GM11168 (cell line): ENCODE measurements around the gene PHLDA3.

ENCODE experiments used
- in situ Hi-C: fragments of 300-500 bp; cut with MboI; formaldehyde crosslinking; loops from one replicate; pipeline ENCODE4 v1.12.0; 2022; ENCODE audit warnings: low sequenced_read_pairs; ENCODE audit not compliant: unreplicated experiment

The PHLDA3 gene

DNA sequence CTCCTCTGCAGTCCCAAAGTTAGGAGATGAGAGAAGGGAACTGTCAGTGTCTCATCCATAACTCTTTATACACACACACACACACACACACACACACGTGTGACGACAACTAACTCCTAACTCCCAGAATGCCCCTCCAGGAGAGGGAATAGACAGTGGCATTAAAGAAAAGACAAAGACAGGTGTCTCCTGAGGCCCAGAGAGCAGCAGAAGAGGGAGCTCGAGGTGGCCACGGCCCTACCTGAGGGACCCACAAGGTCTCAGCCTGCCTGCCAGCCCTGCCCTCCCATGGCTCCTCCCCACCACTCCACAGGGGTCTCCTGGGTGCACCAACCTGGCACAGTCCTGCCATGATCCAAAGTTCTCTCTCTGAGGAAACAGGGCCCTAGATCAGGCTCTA is 1.6 kb upstream of the PHLDA3 start:
- in situ Hi-C loops = loop anchor here (5.0 kb wide), 1 partner anchor 47 kb away; no protein-coding TSS in a partner anchor

DNA sequence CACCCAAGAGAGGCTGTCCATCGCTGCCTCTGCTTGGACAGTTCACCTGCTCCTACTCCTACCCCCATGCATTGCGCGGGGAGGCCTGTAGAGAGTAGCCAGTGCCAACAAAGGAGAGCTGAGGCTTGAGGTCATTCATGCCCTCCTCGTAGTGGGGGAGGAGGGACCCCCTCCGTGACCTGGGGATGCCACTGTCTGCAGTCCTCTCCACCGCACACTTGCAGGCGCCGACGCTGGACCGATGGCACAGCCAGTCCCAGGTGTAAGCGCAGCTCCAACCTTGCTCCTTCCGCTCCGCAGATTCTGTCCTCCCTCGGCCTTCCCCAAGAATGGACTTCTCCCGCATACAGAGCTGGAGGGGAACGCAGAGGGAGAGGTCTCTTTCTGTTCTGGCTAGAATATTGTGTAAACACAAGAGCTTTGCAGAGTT is 672 bp upstream of the PHLDA3 start:
- in situ Hi-C loops = loop anchor here (5.0 kb wide), 1 partner anchor 48 kb away; no protein-coding TSS in a partner anchor

DNA sequence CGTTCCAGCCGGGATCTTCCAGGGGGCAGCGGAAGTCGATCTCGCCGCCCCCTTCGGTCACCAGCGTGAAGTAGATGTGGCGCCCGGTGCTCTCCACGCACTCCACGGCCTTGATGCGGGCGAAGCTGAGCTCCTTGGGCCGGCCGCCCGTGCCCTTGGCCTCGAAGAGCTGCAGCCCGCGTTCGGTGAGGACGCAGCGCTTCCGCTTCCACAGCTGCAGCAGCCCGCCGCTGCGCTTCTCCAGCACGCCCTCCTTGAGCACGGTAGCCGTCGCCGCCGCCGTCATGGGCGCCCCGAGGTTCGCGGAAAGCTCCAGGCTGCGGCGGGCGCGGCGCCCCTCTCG is 516 bp downstream of the PHLDA3 start:
- in situ Hi-C loops = no loop called here

DNA sequence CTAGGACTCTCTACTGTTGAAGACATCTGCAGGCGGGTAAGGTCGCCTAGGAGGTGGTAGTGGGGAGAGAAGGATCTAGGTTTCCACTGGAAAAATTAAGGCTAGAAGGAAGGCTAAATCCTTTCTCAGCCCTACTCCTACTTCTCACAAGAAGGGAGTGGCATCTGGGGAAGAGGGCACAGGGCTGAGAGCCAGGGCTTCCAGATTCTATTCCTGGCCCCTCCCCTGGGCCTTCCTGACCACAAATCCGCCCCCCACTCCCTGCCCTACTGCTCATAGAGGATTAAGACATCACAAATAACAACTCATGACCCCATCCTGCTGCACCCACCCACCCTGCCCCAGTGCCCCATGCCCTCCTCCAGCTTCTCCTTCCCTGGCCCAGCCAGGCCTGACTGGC is 2.5 kb downstream of the PHLDA3 start:
- in situ Hi-C loops = no loop called here

DNA sequence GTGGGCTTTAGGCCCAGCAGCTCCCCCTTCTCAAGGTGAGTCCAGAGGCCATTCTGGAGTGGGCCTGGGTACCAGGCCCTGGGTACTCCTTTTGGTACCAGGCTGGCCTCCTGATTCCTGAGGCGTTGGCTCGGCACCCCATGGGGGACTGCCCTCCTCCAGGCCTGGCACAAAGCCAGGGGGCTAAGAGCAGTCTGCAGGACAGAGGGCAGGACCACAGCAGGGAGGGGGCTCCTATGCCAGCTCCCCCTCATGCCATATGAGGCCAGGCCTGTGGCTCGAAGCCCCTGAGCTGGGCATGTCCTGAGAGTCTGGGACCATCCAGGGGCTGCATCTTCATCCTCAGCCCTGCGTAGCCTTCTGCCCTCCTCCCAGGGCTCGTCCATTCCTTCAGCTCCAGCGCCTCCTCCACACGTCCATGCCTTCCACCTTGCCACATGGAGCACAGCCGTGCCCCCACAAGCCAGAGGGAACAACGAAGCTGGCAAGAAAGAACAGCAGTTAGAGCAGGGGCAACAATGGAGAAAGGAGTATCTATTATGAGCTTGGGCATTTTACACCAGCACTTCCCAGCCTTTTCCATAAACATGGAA is 3.2 kb downstream of the PHLDA3 start:
- in situ Hi-C loops = no loop called here

DNA sequence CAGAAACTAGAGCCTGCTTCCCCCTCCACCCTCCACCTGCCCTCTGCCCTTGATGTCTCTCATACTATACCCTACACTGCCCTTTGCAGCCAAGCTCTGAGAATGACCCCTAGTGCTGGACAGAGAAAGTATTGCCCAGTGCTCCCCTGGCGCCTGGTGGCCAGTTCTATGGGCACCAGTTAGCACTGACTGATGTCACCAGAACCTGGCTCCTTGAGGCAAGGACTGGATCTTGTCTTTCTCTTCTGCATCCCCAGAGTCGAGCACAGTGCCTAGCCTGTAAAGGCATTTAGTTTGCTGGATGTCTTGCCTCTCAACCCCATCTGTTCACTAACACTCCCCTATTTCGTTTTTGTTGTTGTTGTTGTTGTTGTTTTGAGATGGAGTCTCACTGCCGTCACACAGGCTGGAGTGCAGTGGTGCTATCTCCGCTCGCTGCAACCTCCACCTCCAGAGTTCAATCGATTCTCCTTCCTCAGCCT is 5.9 kb downstream of the PHLDA3 start:
- in situ Hi-C loops = no loop called here

DNA sequence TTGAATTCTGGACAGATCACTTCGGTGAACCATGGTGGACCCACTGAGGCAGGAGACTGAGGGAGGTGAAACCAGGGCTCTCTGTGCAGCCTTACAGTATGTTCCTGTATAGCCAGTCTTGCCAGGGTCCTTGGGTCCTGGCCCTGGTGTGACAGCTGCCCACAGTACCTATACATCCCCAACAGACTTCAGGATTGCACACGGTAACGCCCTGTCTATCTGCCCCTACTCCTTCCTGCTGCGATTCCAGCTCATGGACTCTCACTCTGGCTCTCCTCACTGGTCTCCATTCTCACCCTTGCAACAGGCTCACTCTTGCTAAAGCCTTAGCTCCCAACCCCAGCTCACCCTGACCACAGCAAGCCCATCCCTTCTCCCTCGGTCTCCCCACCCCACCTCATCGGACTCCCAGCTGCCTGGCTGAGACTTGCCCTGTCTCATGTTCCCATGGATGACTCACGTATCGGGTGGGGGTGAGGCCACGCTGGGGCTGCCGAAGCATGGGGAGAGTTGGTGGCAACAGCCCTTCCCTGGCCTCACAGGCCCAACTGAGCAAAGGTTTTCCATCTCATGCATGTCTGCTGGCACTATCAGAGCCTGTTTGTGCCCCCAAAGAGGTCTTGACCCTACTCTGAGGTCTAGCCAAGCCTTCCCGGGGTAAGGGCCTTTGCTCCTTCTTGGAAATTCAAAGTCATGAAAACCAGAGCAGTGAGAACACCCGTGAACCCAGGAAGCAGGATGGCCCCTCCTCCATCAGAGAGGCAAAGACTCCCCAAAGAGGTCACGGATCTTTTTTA is 7.1 kb downstream of the PHLDA3 start:
- in situ Hi-C loops = no loop called here

DNA sequence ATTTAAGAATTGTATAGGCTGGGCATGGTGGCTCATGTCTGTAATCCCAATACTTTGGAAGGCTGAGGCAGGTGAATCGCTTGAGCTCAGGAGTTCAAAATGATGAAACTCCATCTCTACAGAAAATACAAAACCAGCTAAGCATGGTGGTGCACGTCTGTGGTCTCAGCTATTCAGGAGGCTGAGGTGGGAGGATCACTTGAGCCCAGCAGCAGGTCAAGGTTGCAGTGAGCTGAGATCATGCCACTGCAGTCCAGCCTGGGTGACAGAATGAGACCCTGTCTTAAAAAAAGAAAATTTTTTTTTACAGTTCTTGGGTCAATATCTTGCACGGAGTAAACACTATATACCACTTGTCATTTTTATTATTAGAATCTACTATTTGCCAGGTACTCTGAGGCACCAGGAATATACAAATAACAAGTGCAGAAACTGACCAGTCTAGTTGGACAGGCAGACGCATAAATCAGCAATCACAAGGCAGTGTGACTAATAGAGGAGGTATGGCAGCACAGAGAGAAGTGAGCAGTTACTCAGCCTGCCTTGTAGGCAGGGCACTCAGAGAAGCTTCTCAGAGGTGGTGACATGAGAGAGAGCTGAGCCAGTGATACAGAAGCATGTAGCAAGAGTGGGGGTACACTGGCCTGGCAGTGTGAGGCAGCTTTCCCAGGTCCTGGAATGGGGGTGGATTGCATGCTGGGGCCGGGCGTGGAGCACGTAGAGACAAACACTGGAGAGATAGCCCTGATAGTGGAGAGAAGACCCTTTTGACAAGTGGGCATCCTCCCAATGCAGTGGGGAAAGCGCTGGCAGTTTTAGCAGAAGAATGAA is 8.0 kb downstream of the PHLDA3 start:
- in situ Hi-C loops = no loop called here

DNA sequence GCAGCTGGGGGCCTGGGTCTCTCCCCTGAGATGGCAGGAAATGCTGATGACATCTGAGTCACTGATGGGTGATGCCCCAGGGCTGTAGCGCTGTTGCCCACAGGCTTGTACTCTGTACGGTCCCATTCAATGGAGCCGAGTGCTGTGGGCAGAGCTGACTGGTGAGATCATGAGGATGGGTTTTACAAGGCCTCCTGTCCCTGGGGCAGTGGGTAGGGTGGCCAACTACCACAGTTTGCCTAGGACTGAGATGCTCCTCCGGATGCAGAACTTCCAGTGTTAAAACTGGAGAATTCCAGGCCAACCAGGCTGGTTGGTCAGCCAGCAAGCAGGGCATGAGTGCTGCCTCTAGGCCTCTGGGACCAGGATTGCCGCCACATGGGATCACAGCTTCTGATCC is 9.2 kb downstream of the PHLDA3 start:
- in situ Hi-C loops = no loop called here

DNA sequence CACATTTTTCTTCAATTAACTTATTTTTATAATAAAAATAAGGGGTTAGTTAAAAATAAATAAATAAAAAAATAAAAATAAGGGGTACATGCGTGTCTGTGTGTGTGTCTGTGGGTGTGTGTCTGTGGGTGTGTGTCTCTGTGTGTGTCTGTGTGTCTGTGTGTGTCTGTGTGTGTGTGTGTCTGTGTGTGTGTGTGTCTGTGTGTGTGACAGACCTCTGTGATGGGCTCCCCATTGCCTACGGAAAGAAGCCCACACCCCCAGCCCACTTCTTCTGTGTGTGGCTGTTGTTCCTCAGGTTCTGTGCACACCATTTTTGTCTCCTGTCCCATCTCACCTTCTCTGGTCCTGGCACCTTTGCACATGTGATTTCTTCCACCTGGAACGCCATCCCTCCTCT is 9.9 kb downstream of the PHLDA3 start:
- in situ Hi-C loops = no loop called here

DNA sequence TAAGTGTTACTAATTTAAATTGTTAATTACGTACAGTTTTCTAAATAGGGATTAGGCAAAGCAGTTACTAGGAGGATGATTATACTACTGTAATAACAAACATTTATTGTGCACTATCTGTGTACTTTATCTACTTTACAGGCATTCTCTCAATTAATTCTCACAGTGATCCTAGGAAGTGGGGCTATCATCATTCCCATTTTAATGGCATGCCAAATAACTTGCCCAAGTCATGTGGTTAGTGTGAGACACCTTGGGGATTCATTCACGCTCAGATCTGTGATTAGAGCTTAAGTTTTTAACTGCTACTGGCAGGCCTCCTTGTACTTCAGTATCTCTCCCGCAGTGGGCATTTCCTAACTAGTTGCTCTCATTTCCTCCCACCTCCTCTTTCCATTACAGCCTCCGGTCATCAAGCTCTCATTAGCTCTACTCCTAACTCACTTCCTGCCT is 11.5 kb downstream of the PHLDA3 start:
- in situ Hi-C loops = no loop called here

DNA sequence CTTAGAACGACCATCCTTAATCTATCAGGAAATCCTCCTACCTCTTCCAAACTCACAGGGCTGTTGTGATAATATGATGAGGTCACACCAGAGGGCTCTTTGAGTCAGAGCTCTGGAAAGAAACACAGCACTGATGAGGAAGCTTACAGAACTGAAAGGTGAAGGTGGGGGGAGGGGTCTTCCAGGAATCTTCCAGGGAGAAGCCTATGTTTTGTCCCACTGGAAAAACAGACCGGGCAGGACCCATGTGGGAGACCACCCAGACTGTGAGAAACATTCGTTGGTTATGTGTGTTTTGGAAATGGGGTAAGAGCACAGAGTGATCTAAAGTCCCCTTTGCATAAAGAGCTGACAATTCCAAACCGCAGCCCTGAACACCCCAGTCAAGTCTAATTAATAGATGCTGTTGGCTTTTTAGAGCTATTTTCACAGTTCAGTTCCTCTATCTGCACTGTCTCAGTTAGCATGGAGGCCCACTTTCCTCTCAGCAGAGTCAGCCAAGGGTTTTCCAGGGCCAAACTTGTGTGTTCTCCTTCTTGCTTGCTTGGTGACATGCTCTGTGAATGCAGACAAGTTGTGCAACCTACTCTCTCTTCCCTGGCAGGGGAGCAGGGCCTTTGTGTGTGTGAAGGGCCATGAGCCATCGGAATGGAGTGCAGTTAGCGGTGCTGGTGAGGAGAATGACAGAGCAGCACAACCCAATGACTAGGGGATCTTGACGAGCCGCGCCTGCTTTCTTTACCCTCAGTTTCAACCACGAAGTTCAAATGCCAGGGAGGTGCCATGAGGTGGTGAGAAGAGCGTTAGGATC is 12.3 kb downstream of the PHLDA3 start:
- in situ Hi-C loops = no loop called here

DNA sequence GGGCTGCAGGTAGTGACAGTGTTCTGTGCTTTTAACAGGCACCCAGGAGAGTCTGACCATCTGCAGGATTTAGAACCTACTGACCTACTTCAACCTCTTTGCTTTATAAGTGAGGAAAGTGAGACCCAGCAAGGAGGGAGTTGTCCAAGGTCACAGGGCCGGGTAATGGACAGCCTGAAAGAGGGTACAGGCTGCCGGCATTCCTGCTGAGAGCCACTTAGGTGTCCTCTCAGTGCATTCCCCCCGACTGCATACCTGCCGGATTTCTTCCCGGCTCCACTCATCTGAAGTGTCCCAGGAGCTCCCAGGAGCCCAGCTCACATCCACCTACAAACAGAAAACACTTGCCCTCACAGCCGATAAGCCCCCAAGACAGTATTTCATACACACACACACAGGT is 13.9 kb downstream of the PHLDA3 start:
- in situ Hi-C loops = no loop called here

DNA sequence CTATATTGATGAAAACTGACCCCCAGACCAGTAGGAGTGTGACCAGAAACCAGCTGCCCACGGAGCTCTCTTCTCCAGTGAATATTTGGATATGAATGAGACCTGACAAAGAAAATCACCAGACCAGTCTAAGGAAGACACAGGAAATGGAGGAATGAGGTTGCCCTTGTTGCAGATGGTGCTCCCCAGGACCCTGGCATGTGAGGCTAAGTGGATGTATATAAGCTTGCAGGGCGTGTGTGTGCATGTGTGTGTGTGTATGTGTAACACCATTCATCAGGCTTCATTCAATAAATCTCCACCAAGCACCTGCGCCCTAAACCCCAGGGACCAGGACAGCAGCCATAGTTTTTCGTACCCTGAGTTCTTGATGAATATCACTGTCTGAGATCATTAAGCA is 14.4 kb downstream of the PHLDA3 start:
- in situ Hi-C loops = no loop called here

DNA sequence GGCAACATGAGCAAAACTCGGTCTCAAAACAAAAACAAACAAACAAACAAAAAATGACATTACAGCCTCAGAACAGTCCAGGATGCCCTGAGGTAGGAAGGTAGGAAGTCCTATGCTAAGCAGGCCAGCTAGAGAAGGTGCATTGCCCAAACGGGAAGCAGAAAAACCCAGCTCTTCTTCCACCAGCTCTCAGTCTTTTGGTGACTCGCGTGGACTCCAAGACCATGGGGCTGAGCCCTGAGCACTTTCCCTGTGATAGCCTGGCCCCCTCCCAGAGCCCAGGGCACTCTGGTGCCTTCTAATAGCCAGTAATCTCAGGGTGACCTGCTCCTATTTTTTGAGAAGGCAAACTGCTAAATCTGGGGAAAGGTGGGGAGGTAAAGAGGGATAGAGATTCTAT is 16.1 kb downstream of the PHLDA3 start:
- in situ Hi-C loops = no loop called here

DNA sequence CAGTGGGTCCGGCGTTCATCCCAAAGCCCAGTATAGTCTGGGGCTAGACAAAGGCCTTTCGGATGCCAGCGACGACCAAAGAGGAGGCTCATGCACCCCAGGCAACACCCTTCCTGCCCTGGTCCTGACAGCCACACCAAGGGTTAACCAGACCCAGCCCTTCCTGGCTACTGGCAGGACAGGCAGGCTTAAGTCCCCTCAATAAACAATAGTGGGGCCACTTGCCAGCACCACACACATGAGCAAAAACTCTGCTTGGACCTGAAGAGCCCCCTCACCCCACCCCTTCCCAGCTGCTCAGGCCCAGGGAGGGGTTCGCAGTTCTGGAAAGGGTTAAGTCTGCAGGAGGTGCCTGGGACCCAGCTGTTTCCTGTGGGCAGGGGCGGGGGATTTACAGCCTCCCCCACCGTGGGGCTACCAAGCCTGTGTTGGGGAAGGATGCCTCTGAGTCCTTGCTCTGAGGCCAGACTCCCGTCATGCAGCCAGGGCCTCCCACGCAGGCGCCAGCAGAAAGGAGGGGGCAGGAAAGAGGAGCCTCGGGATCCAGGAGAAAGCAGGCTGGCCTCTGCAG is 18.2 kb downstream of the PHLDA3 start:
- in situ Hi-C loops = no loop called here

DNA sequence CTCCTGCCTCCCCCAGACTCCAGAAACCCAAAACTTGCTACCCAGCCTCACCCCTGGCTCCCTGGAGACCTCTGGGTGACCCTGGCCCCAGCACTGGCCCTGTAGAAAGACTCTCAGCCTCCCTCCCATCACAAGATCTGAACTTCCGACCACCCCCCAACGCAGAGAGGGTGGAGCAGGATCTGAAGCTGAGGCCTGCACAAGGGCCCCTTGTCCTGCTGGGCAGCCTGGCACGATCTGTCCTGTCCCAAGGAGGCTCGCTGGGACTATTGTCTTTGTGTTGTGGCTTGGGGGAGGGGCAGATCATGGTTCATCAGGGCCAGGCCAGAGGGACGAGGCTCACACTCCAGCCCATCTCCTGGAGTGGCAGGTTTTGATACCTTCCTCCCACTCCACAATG is 20.0 kb downstream of the PHLDA3 start:
- in situ Hi-C loops = no loop called here

DNA sequence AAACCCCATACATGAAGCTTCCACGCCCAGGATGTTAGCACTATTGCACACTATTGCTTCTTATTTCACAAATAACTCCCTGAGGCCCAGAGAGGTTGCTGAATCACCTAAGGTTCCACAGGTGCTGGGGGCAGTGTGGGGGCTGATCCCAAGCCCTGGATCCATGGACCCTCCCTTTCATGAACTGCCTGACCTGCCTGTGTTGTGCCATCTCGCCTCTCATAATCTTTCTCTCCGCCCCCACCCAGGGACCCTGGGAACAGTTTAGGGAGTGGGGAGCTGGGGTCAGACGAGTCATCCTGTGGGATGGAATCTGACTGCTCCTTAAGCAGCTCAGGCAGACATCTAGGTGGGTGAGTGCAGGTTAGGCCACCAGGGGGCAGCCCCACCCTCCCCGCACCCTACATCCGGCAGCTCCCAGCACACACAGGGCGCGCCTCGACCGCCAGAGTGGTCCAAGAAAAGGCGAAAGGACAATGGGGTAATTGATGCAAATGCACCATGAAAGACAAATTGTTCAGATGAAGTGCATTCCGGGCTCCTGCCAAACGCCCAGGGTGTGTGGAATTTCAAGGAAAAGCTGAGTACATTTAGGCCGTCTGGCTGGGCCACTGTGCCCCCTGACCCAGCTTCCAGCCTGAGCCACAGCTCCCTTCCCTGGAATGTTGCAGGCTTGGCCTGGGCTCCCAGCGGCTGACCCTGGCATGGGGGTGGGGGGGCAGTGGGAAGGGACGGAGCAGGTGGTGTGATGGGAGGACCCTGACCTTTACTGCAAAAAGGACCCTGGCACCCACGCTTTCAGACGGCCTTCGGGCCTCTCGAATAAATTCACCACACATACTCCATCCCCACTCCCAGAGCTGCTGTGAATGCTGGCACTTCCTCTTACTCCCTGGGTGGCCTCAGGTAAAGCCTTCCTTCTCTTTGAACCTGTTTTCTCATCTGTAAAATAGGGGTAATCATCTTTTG is 20.8 kb downstream of the PHLDA3 start:
- in situ Hi-C loops = no loop called here

DNA sequence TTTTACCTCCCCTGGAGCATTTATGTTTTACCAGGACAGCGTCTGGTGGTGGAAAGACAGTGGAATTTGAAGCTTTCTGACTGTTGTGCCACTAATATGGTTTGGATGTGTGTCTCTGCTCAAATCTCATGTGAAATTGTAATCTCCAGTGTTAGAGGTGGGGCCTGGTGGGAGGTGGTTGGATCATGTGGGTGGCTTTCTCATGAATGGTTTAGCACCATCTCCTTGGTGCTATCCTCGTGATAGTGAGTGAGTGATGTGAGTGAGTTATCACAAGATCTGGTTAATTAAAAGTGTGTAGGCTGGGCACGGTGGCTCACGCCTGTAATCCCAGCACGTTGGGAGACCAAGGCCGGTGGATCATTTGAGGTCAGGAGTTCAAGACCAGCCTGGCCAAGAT is 23.7 kb downstream of the PHLDA3 start:
- in situ Hi-C loops = no loop called here
